SK-MEL-5 (cell line): ENCODE results near the gene SPEG. TPM values are rescaled to one million over a fixed set of nuclear protein-coding genes. Genes with fewer than 3 reads are reported as not detected.
"Not testable (repeated sequence)": the region's sequence is repeated elsewhere in the genome, so short reads cannot be mapped to it uniquely, and the experiment has no call there.

Experiments used
- DNase-seq: peaks from one replicate; pipeline ENCODE4 v3.0.0-alpha.2; 2016; ENCODE audit warnings: low read depth, low spot score
- in situ Hi-C: cut with HindIII; loops from 2 replicates; pipeline ENCODE4 v1.10.0; 2016; ENCODE audit warnings: low sequenced_read_pairs, high pct_unique_total_duplicates, low pct_unique_long_range_greater_than_20kb
- total RNA-seq: library from RNA; depleted of rRNA; stranded (reverse); fragments of >200 nt; shearing (Covaris generic); gene quantifications from 2 replicates; pipeline ENCODE4 v1.2.3, GENCODE V29; 2014

The SPEG gene
- total RNA-seq, 1 experiment from 2014 or later = 1.9 TPM

GRCh38 chr2:219402665-219403515, 31.8 kb upstream of the SPEG start:
- DNase-seq = peak; percentile 82
- in situ Hi-C loops = no loop called here

GRCh38 chr2:219403861-219404260, 30.8 kb upstream of the SPEG start:
- no peak for DNase-seq
- in situ Hi-C loops = no loop called here

GRCh38 chr2:219404291-219404910, 30.2 kb upstream of the SPEG start:
- in situ Hi-C loops = no loop called here
- DNase-seq = no peak

GRCh38 chr2:219404954-219405353, 29.7 kb upstream of the SPEG start:
- in situ Hi-C loops = no loop called here

GRCh38 chr2:219405451-219405850, 29.2 kb upstream of the SPEG start:
- in situ Hi-C loops = no loop called here
- no peak for DNase-seq

More at GRCh38 chr2:219404954-219405353, 29.7 kb upstream of the SPEG start:
- no peak for DNase-seq

- no peak for DNase-seq
- in situ Hi-C loops = no loop called here
Observed at GRCh38 chr2:219405958-219406860, 28.4 kb upstream of the SPEG start.

- in situ Hi-C loops = no loop called here
- DNase-seq = no peak
Observed at GRCh38 chr2:219406861-219407230, 27.8 kb upstream of the SPEG start.

- in situ Hi-C loops = not testable (repeated sequence)
Observed at GRCh38 chr2:219407343-219407742, 27.3 kb upstream of the SPEG start.

GRCh38 chr2:219408204-219408603, 26.4 kb upstream of the SPEG start:
- DNase-seq = no peak
- in situ Hi-C loops = no loop called here

More at GRCh38 chr2:219407343-219407742, 27.3 kb upstream of the SPEG start:
- not testable (repeated sequence) for DNase-seq

- no peak for DNase-seq
- in situ Hi-C loops = no loop called here
Observed at GRCh38 chr2:219408631-219409030, 26.0 kb upstream of the SPEG start.

GRCh38 chr2:219409619-219410018, 25.0 kb upstream of the SPEG start:
- no peak for DNase-seq
- in situ Hi-C loops = no loop called here

- DNase-seq = no peak
- in situ Hi-C loops = no loop called here
Observed at GRCh38 chr2:219410390-219410789, 24.3 kb upstream of the SPEG start.

GRCh38 chr2:219414857-219415256, 19.8 kb upstream of the SPEG start:
- DNase-seq = no peak
- in situ Hi-C loops = no loop called here

GRCh38 chr2:219415580-219416234, 18.9 kb upstream of the SPEG start:
- in situ Hi-C loops = no loop called here

GRCh38 chr2:219416235-219416602, 18.4 kb upstream of the SPEG start:
- DNase-seq = no peak
- in situ Hi-C loops = no loop called here

More at GRCh38 chr2:219415580-219416234, 18.9 kb upstream of the SPEG start:
- no peak for DNase-seq

GRCh38 chr2:219416938-219417337, 17.7 kb upstream of the SPEG start:
- no peak for DNase-seq
- in situ Hi-C loops = no loop called here

GRCh38 chr2:219417374-219417773, 17.3 kb upstream of the SPEG start:
- in situ Hi-C loops = no loop called here

More at GRCh38 chr2:219417374-219417773, 17.3 kb upstream of the SPEG start:
- DNase-seq = no peak
